Stimulated activated CD4-positive, alpha-beta T cell treated with anti-CD3 and anti-CD28 coated beads, Interleukin-15, amount 100 ng/mL, for 24 hours (primary cell): ENCODE measurements around the gene NDUFS6.

ENCODE experiments used
- DNase-seq: peaks from one replicate; pipeline ENCODE4 v3.0.0-alpha.2; 2020

The NDUFS6 gene

GRCh38 chr5:1801222-1801966, at the start of gene NDUFS6:
TSS of gene NDUFS6 (plus strand) at chr5:1801407. CDS start at chr5:1801418, 11 bp downstream.
- peak; percentile 86 for DNase-seq

- DNase-seq, result no peak
Measured at GRCh38 chr5:1751864-1752822, 49.1 kb upstream of the NDUFS6 start.

- no peak for DNase-seq
Measured at GRCh38 chr5:1752881-1753280, 48.3 kb upstream of the NDUFS6 start.

- DNase-seq, result no peak
Measured at GRCh38 chr5:1753490-1753889, 47.7 kb upstream of the NDUFS6 start.

- no peak for DNase-seq
Measured at GRCh38 chr5:1754531-1755220, 46.5 kb upstream of the NDUFS6 start.

GRCh38 chr5:1755321-1755949, 45.8 kb upstream of the NDUFS6 start:
- DNase-seq, result no peak

- DNase-seq, result no peak
Measured at GRCh38 chr5:1756481-1756880, 44.7 kb upstream of the NDUFS6 start.

- DNase-seq, result no peak
Measured at GRCh38 chr5:1757511-1757910, 43.7 kb upstream of the NDUFS6 start.

GRCh38 chr5:1758574-1758973, 42.6 kb upstream of the NDUFS6 start:
- DNase-seq, result no peak

GRCh38 chr5:1759378-1759970, 41.7 kb upstream of the NDUFS6 start:
- DNase-seq, result no peak

- no peak for DNase-seq
Measured at GRCh38 chr5:1760231-1760630, 41.0 kb upstream of the NDUFS6 start.

GRCh38 chr5:1760656-1761452, 40.4 kb upstream of the NDUFS6 start:
- DNase-seq, result no peak

GRCh38 chr5:1761453-1761755, 39.8 kb upstream of the NDUFS6 start:
- DNase-seq, result no peak

GRCh38 chr5:1762121-1762882, 38.9 kb upstream of the NDUFS6 start:
- DNase-seq, result no peak

- DNase-seq, result no peak
Measured at GRCh38 chr5:1762883-1763547, 38.2 kb upstream of the NDUFS6 start.

GRCh38 chr5:1763548-1763911, 37.7 kb upstream of the NDUFS6 start:
- peak; percentile 49 for DNase-seq

- no peak for DNase-seq
Measured at GRCh38 chr5:1763960-1764605, 37.1 kb upstream of the NDUFS6 start.

GRCh38 chr5:1764606-1764960, 36.6 kb upstream of the NDUFS6 start:
- DNase-seq, result no peak

GRCh38 chr5:1765141-1765879, 35.9 kb upstream of the NDUFS6 start:
- DNase-seq, result no peak
